NCI-H187 (cell line): ENCODE results near the gene MTSS2.
"Not testable (repeated sequence)": the region's sequence is repeated elsewhere in the genome, so short reads cannot be mapped to it uniquely, and the experiment has no call there.

Experiments
- DNase-seq, 2 experiments: peaks; one replicate each; lab custom pipeline; 2025; lab: John Stamatoyannopoulos, UW

MTSS2 gene

GRCh38 chr16:70651524-70651923 is 34.3 kb downstream of the MTSS2 start:
- DNase-seq, result no peak

DNA sequence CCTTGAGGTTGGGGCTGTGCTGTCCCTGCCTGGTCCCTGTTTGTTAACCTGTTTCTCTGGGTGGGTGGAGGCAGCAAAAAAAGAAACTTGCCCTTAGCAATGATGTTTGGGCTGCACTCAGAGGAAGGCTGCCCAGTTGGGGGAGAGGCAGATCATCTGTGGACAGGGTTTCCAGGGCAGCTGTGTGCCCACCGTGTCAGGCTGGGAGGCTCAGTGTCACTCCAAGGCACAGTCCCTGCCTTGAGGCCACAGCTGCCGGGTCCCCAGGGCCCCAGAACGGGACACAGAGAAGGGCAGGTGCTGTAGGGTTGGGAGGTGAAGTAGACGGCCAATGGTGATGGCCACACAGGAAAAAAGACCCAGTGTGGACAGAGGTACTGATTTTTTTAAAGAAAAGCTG is 35.6 kb downstream of the MTSS2 start:
- no peak for DNase-seq

- DNase-seq, result no peak
Measured at GRCh38 chr16:70649300-70649699, 36.6 kb downstream of the MTSS2 start.

DNA sequence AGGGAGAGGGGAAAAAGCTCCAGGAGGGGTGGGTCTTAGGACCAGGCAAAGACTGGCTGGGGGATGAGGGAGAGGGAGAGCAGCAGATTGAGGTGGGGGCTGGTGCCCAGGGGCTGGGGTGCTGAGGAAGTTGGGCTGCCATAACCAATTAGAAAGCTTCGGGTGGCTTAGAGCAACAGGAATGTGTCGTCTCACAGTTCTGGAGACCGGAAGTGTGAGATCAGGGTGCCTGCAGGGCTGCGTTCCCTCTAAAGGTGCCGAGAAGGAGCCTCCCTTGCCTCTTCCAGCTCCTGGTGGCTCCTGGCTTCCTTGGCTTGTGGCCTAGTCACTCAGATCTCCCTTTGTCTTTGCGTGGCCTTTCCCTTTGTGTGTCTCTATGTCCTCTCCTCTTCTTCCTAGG is 37.2 kb downstream of the MTSS2 start:
- no peak for DNase-seq

DNA sequence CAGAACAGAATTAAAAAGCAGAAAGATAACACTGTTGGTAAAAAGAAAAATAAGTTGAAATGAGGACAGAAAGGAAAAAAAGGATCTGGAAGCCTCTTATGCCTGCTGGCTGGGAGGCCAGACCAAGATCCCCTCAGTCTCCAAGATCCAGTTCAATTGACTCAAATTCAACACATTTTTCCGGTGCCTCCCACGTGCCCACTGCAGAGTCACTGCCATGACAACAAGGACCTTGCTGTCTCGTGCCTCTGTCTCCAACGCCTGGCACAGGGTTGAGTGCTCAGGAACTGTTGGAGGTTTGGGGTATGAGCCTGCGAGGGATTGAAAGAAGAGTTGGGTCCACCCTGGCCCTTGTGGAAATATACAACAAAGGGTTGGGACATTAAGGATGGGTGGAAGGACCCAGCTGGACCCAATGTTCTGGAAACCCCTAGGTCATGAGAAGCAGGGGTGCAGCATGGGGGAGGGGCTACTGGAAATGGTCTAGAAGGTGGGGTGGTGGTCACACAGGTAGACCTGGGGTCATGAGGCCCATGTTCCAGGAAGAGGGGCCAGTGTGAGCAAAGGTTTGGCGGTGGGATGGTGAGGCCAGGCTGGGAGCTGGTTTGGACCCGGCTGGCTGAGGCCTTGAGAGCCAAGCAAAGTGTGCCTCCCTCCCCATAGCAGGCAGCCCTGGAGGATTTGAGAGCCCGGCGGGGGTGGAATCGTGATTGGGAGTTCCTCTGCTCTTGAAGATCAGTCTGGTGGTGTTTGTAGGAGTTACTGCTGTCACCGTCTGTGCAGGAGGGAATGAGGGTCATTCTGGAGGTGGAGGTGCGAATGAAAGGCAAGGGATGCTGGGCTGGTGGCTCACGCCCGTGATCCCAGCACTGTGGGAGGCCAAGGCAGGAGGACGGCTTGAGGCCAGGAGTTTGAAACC is 38.2 kb downstream of the MTSS2 start:
- no peak for DNase-seq

DNA sequence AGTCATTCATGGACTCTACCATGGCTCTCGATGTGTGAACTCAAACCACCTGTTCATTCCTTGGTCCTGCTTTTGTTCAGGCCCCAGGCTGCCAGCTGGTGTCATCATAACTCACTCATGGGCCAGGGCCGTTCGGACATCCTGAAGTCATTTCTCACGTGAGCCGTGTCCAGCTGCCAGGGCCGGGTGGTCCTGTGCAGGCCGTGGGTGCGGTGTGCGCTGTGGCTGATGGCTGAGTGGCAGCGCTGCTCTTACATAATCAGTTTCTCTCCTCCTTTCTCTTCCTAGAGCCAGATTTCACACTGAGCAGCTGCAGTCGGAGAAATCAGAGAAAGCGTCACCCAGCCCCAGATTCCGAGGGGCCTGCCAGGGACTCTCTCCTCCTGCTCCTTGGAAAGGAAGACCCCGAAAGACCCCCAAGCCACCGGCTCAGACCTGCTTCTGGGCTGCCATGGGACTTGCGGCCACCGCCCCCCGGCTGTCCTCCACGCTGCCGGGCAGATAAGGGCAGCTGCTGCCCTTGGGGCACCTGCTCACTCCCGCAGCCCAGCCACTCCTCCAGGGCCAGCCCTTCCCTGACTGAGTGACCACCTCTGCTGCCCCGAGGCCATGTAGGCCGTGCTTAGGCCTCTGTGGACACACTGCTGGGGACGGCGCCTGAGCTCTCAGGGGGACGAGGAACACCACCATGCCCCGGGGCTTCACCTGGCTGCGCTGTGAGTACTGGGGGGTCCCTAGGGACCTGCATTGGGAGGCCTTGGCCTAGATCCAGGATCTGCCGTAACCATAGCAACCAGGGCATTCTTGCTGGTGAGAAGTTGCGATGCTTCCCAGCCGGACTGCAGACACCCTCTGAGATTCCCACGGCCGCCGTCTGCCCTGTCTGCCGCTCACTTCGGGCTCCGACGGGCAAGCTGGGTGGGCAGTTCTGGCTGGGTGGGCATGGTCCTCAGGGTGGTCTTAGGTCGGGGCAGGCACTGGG is 39.3 kb downstream of the MTSS2 start, which contains the start of gene IL34:
TSS of gene IL34 (plus strand) at position 300 of the 982 bp plus-strand sequence. CDS start at position 689, 389 bp downstream.
- DNase-seq, result no peak

GRCh38 chr16:70644763-70645597 is 40.9 kb downstream of the MTSS2 start:
- no peak for DNase-seq

DNA sequence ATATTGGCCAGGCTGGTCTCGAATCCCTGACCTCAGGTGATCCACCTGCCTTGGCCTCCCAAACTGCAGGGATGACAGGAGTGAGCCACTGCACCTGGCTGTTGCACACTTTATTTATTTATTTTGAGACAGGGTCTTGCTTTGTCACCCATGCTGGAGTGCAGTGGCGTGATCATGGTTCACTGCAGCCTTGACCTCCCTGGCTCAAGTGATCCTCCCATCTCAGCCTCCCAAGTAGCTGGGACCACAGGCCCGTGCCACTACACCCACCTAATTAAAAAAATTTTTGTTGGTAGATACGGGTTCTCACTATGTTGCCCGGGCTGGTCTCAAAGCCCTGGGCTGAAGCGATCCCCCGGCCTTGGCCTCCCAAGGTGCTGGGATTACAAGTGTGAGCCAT is 42.6 kb downstream of the MTSS2 start:
- not testable (repeated sequence) for DNase-seq

DNA sequence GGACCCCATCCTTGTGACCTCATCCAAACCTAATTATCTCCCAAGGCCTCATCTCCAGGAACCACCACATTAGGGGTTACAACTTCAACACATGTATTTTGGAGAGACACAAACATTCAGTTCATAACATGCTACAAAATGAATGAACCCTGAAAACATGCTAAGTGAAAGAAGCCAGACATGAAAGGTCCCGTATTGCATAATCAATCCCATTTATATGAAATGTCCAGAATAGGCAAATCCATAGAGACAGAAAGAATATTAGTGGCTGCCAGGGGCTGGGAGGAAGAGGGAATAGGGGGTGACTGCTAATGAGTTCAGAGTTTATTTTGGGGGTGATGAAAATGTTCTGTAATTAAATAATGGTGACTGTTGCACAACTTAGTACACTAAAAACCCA is 43.2 kb downstream of the MTSS2 start:
- no peak for DNase-seq

DNA sequence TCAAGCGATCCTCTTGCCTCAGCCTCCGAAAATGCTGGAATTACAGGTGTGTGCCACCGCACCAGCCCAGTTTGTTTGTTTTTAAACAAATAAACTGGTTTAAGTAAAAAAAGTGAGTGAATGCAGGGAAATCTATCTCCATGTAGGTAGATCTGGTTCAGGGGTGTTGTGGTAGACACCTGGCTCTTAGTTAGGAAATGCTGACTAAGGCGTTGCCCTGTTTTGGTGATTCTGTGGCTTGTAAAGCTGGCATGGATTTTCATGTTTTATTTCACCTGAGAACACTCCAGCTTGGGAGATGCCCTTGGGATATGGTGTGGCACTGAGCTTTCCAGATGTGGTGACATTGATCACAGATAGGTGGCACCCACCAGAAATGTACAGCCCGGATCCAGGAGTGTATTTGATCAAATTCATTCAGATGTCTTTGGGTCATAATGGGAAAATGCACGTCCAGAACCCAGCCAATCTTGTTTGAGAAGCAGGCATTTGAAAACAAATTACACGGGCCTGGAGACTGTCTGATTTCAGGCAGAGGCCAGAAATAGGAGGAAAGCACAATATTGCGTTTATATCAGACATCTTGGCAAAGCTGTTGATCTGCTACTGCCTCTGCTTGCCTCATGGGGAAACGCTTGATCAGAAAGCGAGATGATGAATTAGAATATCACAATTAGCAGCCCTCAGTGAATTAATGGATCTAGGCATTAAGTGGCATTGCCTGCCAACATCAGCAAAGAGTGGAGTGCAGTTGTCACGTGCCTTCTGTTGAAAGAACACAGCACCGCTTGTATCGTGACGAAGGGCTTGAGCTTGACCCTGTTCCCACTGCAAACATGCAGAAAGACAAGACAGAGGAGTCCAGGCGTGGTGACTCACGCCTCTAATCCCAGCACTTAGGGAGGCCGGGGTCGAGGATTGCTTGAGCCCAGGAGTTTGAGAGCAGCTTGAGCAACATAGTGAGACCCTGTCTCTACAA is 46.8 kb downstream of the MTSS2 start:
- no peak for DNase-seq
